Stimulated activated CD4-positive, alpha-beta T cell treated with anti-CD3 and anti-CD28 coated beads, Interleukin-4, amount 100 ng/mL, for 24 hours (primary cell): ENCODE results near the gene GMPPB.
"Not testable (repeated sequence)": the region's sequence is repeated elsewhere in the genome, so short reads cannot be mapped to it uniquely, and the experiment has no call there.

ENCODE experiments used
- DNase-seq: peaks from one replicate; pipeline ENCODE4 v3.0.0-alpha.2; 2020

GMPPB gene

DNA sequence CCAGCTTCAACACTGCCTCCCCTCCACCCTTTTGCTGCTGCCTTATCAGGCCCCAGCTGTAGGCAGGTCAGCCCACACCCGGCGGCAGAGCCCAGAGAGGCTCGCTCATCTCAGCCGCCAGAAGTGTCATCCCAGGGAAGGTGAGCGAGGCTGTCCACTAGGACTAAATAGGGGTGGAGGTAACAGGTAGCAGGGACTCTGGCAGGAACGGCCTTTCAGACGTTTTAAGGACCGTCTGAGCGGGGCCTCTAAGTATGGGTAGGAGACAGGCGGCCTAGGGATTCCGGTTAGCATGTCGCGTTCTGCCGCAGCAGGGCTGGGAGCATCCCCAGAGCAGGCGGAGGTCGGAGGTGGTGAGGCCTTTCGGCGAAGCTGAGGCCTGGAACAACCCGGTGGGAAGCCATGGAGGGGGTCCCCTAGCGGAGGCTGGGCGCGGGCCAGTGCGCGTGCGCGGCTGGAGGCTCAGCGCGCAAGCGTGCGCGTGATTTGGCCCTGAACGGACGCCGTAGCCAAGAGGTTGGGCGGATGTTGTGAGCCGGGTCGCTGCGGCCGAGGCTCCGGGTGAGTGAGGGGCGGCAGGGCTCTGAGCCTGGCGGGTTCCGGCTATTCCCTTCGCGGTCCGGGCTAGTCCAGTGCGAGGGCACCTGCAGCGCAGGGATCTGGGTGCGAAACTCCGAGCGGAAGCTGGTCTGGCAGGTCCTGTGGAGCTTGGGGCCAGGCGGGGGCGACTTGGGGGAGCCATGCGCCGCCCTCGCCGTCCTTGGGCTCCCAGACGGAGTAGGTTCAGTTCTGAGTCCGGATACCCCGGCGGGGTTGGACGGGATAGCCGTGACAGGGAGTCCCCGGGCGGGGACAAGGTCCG is 34.5 kb downstream of the GMPPB start, which contains the start of the genes MST1 and RNF123:
Gene MST1 (minus strand): TSS at position 429 of the 862 bp plus-strand sequence. CDS start 783 bp downstream, outside the sequence.
Gene RNF123 (plus strand): TSS at position 512 of the 862 bp plus-strand sequence. CDS start 1,609 bp downstream, outside the sequence.
- peak; percentile 92 for DNase-seq

DNA sequence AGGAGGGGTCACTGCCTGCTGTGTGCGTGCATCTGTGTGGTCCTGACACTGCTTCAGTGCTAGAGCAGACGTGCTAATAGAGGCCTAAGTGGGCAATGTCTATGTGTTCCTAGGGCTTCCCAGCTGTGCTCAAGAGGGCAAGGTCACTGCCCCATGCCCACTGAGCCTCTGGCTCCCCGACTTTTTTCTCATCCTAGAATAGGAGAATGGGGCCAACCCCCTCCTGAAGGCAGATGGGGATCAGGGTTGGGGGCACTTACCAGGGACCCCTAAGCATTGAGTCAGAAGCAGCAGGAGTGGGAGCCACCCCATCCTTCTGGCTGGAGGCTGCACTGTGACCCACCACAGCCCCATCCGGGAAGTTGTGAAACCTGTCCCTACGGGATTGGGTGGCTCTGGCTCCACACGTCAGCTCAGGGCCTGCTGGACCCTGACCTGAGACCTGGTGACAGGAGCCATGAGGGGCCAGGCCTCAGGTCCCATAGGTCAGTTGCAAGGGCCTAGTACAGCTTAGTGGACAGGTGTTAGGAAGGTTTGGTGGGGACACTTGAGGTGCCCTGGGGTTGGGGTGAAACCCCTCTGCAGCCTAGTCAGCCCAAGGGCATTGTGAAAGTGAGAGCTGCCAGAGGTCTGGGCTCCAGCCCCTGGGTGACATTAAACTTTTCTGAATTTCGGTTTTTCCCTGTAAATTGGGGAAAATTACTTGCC is 35.3 kb downstream of the GMPPB start:
- not testable (repeated sequence) for DNase-seq

DNA sequence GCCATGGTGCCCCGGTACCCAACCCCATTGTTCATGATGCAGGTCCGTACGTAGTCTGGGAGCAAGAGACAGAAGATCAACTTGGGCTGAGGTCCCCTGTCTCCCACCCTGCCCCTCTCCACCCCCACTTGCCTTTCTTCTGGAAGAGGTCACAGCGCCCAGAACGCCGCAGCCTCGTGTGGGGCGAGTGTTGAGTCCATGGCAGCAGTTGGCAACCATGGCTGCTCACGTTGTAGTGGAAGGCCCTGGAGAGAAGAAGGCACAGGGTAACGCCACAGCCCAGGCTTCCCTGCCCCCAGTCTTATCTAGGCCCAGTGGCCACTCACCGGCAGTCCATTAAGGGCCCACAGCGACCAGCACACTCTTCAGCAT is 36.3 kb downstream of the GMPPB start:
- not testable (repeated sequence) for DNase-seq

DNA sequence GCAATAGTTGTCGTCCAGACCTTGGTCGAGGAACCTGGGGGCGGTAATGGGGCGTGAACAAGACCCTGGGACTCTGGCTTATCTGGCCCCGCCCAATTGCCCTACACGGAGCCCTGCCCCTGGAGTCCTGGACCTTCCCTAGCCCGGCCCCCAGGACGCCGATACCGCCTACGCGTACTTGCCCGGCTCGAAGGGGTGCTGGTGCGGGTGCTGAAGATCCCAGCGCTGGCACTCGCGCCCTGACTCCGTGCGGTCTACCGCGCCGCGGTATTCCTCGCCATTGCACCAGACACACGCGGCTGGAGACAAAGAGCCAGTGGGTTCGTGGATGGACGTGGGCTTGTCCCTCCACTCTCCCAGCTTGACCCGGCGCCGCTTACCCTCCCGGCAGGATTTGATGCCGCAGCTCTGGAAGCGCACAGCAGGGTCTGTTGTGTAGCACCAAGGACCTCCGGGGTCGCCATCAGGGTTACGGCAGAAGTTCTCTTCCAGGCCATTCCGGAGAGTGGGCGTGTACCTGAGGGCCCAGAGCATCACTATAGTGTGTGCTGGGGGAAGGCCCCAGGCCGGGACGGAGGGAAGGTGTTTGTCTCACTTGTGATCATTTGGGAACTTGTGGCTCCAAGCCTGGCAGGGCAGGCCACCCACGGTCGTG is 36.9 kb downstream of the GMPPB start:
- DNase-seq: peak; percentile 41

DNA sequence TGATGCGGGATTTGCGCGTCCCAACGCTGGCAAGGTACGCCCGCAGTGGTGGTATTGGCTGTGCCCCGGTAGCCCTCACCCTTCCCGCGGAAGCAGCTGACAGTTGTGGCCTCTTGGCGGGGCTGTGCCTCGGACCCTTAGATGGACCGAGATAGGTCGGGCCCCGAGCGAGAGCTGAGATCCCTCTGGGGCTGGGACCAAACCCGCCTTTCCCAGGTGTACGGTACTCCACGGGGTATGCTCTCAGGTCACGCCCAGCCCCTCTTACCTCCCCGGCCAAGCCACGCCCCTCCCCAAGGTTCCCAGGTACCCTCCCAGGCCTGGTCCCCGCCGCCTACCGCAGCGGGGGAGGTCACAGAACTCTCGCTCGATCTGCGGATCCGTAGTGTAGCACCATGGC is 37.4 kb downstream of the GMPPB start:
- DNase-seq: peak; percentile 28

DNA sequence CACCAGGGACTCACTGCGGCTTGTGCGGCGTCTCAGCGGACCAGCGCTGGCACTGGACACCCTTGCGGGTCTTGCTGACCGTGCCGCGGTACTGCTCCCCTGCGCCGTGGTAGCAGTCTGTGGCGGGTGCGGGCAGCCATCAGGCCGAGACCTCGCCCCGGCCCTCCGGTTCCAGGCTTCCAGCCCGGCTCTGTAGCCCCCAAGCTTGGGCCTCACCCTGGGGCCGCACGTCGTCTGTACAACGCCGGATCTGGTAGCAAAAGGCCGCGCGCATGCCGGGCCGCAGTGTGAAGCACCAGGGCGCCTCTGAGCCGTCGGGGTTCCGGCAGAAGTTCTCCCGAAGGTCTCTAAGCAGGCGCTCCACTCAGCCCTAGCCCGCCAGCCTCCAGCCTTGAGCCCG is 37.9 kb downstream of the GMPPB start:
- DNase-seq: not testable (repeated sequence)

DNA sequence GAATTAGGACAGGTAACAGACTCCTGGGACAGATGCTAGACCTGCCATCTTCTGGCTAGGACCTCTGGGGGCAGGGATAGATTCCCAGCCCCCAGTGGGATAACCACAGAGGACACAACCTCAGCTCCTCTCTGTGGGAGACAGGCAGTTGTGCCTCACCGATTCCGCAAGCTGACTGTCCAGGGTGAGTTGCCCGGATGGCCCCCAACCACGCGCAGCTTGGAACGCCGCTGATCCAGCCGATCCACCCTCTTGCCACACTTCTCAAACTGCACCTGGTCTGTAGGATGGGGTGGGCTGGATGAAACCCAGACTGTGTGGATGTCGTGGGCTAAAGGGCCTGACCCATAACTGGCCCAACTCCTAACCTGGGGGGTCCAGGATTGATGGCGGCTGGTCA is 38.6 kb downstream of the GMPPB start:
- not testable (repeated sequence) for DNase-seq

DNA sequence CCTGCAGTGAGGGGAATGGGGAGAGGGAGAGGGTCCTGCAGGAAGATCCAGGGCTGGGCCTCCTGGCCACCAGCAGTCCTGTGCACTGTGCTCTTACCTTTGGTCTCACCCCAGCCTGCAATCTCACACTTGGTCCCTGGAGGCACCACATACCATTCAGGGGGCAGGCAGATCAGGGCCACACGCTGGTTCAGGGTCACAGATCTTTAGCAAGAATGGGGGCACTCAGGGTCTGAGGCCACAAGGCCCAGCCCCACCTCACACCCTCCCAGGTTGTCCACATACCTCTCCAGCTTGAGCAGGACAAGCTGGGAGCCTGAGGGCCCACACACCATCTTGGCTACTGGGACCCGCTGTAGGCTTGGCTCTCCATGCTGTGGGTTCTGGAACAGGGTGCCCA is 39.3 kb downstream of the GMPPB start:
- DNase-seq: not testable (repeated sequence)

DNA sequence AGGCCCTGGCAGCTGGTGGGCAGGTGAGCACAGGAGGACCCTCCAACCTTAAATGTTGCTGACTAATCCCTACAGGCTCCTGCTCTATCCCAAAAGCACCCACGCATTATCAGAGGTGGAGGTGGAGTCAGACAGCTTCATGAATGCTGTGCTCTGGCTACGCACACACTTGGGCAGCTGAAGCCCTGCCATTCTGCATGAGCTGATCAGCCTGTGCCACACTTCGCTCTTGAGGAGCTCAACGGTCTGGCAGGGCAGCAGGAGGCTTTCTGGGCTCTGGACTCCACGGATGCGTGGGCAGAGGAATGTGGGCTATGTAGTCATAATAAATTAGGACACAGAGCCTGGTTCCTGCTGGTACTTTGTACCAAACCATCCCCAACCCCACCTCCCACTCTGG is 40.6 kb downstream of the GMPPB start:
- DNase-seq: no peak

DNA sequence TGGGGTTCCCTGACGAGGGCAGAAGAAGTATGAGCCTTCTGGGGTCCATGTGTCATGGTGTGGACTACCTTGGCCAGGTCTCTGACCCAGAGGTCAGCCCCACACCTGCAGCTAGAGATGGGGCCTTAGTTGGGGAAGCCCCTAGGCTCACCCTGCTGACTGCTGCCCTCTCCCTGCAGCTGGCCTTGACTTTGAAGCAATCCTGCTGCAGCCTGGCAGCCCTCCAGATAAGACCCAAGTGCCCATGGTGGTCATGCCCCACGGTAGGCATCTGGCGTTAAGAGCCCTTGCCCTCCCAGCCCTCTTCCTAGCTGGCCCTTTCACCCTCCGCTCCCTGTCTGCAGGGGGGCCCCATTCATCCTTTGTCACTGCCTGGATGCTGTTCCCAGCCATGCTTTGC is 42.2 kb downstream of the GMPPB start:
- DNase-seq: no peak

DNA sequence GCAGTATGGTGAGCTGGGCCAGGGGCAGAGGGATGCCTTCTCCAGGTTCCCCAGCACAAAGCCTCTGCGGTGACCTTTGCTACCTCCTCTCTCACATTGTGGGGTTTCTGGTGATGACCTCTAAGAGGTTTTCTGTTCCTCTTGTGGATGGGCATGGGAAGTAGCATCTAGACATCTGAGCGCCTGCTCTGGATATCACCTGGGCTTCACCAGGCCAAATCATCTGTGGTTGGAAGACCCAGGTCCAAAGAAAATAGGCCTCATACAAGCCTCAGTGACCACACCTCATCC is 42.6 kb downstream of the GMPPB start:
- DNase-seq: no peak

DNA sequence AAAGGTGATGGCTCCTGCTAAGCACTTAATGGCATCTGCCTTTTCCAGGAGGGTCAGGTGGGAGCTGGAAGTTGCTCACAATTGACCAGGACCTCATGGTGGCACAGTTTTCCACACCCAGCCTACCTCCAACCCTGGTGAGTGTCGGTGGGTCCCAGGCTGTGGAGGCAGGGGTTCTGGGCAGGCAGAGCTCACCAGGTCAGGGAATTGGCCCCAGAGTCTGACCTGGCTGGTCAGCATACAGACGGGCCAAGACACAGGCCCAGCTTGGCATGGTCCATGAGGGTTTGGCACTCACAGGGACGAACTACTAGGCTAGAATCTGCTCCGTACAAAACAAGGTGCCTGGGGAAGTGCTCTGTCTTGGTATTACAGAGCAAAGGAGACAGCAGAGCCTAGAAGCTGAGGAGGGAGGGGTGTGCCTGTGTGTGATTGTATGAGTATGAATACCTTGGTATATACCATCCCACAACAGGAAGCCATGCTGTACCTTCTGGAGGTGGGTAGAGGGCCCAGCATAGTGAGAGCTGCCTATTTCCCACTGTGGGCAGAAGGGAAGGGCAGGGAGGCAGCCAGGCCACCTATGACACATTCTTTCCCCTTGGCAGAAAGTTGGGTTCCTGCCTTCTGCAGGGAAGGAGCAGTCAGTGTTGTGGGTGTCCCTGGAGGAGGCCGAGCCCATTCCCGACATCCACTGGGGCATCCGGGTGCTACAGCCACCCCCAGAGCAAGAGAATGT is 43.1 kb downstream of the GMPPB start:
- DNase-seq: no peak

DNA sequence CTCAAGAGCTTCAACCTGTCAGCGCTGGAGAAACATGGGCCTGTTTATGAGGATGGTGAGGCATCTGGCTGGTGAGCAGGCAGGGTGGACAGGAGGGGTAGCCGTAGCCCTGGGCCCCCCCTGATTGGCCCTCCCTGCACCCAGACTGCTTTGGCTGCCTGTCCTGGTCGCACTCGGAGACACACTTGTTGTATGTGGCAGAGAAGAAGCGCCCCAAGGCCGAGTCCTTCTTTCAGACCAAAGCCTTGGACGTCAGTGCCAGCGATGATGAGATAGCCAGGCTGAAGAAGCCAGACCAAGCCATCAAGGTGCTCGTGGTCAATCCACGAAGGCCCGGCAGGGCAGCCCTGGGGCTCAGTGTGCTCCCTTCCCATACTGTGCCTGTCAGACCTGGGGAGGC is 47.8 kb downstream of the GMPPB start:
- DNase-seq: no peak

DNA sequence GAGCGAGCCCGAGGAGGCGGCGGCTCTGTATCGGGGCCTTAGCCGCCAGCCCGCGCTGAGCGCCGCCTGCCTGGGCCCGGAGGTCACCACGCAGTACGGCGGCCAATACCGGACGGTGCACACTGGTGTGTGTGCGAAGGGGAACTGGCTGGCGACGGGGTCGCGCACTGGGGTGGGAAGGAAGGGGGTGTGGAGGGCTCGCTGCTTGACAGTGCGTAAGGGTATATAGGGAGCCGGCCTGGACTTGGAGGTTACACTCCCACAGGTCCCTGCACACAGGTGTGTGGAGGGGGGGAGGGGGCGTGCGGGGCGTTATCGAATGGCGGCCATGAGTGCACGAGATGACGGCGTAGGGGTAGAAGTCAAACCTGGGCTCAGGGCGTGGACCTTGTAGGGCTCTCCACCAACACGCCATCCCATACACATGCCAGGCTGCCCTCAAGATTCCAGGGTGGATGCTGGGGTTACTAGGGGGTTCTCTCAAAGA is 49.2 kb downstream of the GMPPB start:
- peak; percentile 23 for DNase-seq

DNA sequence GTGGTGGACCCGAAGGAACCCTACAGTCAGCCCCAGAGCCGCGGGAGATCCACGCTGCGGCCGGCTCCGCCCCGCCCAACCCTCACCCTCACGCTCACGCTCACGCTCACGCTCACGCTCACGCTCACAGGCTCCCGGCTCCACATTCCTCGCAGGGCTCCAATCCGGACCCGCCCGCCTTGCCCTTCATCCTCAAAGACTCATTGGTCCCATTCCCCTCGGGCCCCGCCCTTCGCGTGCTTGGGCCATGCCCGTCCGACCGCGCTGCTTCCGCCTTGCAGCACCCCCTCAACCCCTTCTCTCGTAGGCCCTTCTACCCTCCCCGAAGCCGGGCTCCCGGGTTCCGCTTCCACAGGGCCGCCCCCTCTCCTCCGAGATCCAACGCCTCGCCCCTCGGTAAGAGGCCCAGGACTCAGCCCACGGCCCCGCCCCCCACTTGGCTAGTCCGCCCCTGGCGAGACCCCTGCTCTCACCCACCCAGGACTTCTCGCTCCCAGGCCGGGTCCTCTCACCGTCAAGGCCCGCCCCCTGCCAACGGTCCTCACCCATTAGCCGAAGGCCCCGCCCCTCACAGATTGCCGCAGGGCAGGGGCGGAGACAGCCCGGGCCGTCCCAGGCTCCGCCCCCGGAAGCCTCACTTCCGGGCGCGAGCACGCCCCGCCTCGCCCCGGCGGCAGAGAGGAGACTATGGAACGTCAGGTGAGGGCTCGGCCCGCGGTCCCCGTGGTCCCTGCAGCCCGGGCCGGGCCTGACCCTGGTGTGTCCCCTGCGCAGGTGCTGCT is 49.8 kb downstream of the GMPPB start, which contains the start of gene APEH:
Gene APEH (plus strand): TSS at position 637 of the 782 bp plus-strand sequence. CDS start 51 bp downstream, at position 688.
- peak; percentile 98 for DNase-seq

DNA sequence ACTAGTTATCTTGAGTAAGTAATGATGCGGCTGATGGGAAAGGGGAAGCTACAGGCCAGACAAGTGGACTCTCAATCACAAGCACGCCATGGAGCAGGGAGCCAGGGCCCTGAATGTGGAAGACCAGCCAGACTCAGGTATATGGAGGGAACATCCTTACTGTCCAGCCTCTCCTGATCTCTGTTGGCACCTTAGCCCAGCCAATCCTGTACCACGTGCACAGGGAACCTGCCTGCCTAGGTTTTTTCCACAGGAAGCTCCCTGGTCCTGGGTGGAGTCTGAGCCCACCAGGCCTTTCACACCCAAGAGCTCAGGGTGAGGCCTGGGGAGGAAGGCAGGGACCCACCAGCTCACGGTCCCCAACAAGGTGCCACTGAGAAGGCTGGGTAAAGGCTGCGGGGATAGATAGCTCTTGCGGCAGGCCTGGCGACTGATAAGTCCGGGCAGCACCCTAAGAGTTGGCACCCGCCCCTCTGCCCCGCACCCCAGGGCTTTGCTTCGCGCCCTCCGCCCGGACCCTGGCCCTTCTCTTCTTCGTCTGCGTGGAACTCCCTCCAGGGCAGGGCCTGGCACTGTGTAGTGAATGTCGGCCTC is 50.5 kb downstream of the GMPPB start:
- DNase-seq: no peak

DNA sequence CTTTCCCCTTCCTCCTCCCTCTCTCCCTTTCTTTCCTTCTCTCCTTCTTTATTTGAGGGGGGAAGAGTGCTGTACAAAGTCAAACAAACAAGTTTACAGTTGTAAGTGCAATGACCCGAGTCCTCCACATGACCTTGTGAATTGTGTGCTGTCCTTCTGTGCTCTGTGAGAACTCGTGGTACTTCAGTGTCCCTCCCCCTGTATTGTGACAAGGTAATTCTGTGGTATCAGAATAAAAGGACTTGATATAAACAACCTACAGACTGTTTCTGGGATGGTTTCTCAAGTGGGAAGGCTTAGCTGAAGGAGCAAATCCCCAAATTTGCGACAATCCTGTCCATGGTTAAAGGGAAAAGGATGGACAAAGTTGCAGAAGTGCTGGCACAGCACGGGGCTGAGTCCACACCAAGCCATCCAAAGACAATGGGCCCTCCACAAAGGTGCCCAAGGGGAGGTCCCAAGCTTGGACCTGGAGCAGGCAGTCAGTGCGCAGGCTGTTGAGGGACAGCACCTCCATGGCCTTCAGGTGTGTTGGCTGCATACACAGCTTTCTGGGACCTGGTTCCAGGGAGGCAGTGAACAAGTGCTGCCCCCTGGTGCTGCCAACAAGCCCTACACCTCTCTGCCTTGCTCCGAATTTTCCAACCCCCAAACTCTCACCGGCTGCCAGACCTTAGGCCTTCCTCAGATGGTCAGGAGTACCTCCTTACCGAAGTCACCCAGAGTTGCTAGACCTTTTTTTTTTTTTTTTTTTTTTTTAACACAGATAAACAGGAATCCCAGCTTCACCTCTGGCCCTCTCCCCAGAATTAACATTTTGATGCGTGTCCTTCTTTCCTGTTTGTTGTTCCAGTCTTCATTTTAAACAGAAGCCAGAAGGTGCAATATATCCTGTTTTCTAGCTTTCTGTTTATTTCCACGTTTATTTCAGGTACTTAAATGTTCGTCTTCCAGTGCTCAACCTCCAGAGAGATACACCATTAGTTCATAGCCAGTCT is 52.2 kb downstream of the GMPPB start:
- peak; percentile 78 for DNase-seq

DNA sequence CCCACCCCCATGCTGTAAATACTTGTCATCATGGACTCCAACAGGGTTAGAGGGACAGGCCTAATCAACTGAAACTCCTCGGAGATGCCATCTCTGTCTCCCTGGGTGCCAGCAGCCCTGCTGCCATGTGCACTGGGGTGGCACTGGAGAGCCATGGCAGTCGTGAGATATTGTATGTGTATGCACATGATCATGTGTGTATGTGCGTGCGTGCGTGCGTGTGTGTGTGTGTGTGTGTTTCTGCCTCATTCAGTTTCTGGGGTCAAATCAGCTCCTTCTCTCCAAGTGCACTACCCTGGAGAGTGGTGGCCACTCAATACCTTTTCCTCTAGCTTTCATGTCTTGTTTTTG is 52.8 kb downstream of the GMPPB start:
- DNase-seq: no peak
